NCI-H2107 treated with DMSO at 0.1 percent for 48 hours (cell line): ENCODE results near the gene DHRSX.
"Not testable (repeated sequence)": the region's sequence is repeated elsewhere in the genome, so short reads cannot be mapped to it uniquely, and the experiment has no call there.

Experiments used
- DNase-seq: peaks from one replicate; lab custom pipeline; 2025; ENCODE audit not compliant: unreplicated experiment; lab: John Stamatoyannopoulos, UW

DHRSX gene

GRCh38 chrX:2520539-2520938 lies 19.8 kb upstream of the DHRSX start:
- no peak for DNase-seq

- DNase-seq: not testable (repeated sequence)
These were observed 18.9 kb upstream of the DHRSX start for GRCh38 chrX:2519638-2520037.

DNA sequence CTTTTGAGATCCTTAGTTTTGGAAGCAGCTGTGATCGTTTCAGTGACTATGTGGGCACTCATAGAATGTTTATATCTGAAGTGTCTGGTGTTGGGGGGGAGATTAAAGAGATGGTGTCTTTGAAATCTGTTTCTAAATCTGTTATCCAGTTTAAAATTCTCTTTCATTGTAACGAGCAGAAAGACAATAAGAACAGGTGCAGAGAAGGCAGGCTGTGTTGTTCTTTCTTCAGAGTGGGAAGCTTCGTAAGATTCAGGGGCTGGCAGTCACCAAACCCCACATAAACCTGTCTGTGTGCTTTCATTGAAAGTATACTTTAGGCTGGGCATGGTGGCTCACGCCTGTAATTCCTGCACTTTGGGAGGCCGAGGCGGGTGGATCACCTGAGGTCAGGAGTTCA lies 16.3 kb upstream of the DHRSX start:
- DNase-seq: no peak

DNA sequence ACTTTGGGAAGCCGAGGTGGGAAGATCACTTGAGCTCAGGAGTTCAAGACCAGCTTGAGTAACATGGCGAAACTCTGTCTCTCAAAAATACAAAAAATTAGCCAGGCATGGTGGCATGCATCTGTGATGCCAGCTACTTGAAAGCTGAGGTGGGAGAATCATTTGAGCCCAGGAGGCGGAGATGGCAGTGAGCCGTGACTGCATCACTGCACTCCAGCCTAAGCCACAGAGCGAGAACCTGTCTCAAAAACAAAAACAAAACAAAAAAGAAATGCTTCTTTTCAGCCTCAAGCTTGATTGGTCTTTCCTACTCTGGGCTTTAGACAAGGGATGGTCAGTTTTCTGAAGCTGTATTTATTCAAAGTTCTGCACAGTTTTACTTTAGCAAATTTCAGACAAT lies 15.8 kb upstream of the DHRSX start:
- DNase-seq: no peak

DNA sequence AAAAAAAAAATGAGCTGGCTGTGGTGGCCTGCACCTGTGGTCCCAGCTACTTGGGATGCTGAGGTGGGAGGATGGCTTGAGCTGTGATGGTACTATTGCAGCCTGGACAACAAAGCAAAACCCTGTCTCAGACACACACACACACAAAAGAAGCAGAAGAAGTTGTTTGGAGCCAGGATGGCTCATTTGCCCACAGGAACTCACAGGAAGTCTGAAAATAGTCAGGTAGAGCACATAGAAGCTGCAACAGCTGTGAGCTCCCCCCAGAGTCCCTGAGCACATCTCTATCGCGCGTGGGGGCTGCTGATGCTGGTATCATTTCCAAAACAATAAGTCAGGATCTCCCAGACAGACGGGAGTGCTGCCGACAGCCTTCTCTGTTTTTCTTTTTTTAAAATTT lies 13.4 kb upstream of the DHRSX start:
- DNase-seq: no peak

- DNase-seq: no peak
These were observed 12.4 kb upstream of the DHRSX start for GRCh38 chrX:2513121-2513664.

DNA sequence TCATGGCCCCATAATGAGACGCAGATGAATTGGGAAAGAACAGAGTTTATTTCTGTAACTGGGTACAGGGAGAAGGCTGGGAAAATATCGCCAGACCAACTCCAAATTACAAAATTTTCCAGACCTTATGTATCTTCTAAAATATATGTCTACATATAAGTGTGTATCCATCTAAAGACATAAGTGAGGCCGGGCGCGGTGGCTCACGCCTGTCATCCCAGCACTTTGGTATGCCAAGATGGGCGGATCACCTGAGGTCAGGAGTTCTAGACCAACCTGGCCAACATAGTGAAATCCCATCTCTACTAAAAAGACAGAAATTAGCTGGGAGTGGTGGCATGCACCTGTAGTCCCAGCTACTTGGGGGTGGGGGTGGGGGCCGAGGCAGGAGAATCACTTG lies 11.7 kb upstream of the DHRSX start:
- no peak for DNase-seq

GRCh38 chrX:2511326-2511725 lies 10.6 kb upstream of the DHRSX start:
- DNase-seq: no peak

GRCh38 chrX:2508648-2509335 lies 8.0 kb upstream of the DHRSX start:
- no peak for DNase-seq

GRCh38 chrX:2507904-2508627 lies 7.3 kb upstream of the DHRSX start:
- no peak for DNase-seq

DNA sequence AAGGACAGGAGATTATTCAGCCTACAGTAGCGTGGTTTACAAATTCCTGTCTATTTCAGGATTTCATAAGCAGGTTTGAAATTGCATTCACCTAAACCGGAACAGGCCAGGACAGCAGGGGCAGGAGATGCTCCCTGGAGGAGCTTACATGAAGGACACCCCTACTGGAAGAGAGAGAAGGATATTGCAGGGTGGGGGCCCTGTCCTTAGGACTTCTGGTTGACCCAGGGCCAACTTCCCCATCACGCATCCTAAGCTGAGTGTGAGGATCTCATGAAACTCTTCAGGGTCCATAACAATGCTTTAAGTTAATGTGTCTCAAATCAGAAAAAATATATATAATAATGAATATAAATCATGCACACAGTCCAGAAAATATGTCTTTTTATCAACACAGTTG lies 6.4 kb upstream of the DHRSX start:
- no peak for DNase-seq

DNA sequence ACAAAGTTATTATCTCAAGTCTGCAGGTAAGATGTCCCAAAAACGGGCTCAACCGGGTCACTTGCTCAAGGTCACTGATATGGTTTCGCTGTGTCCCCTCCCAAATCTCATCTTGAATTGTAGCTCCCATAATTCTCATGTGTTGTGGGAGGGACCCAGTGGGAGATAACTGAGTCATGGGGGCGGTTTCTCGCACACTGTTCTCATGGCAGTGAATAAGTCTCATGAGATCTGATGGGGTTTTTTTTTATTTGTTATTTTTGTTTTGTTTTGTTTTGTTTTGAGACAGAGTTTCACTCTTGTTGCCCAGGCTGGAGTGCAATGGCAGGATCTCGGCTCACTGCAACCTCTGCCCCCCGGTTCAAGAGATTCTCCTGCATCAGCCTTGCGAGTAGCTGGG lies 4.6 kb upstream of the DHRSX start:
- not testable (repeated sequence) for DNase-seq

GRCh38 chrX:2504706-2505332 lies 4.0 kb upstream of the DHRSX start:
- DNase-seq: no peak

DNA sequence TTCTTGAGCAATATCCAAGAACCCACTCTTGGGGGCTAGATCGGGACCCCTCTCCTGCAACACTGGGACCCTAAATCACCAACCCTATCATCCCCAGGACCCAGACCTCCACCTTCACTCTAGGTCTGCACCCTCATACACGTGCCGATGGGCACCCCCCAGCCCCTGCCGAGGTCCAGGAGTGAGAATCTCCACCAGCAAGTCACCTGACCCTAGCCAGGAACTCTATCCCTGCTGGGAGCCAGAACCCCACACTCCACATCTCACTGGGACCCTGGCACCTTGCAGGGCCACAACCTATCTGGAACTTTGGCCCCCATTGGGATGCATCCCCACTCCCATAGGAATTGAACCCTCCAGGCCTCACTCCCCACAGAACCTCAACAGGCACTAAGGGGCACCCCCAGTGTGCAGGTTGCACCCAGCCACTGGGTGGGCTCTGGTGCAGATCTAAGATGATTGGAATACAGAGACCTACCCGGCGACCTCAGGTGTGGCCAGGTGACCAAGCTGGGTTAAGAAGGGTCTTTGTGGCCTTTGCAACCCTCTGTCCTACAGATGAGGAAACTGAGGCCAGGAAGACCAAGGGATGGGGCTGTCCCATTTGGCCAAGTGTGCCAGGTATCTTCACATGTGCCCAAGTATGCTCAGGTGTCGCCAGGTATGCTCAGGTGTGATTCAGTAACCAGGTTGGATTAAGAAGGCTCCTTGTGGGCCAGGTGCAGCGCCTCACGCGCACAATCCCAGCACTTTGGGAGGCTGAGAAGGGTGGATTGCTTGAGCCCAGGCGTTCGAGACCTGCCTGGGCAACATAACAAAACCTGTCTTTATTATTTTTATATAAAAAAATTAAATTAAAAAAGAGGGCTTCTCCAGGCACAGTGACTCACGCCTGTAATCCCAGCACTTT lies 3.1 kb upstream of the DHRSX start:
- no peak for DNase-seq

DNA sequence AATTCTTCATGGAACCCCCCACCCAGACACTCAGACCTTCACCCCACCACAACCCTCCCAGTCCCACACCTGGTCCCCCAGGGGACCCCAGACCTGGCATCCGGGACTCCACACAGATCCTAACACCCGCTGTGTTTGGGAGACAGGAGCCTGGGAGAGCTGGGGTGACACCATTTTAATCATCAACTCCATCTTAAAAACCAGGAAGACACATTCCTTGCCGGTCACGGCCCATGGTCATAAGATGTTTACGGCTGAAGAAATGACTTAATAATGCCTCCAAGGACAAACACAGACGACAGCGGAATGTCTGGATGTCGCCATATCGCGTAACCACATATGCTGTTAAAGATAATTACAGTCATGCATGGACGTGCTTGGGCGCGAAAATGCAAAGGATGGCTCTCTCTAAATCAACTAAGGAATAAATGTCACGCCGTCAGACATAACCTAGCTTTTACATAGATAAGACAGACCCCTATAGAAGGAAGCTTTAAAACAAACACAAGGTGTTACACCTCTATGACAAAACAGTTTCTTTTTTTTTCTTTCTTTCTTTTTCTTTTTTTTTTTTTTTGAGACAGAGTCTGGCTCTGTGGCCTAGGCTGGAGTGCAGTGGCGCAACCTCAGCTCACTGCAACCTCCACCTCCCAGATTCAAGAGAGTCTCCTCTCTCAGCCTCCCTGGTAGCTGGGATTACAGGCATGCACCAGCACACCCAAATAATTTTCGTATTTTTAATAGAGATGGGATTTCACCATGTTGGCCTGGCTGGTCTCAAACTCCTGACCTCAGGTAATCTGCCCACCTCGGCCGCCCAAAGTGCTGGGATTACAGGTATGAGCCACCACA lies 2.1 kb upstream of the DHRSX start:
- DNase-seq: no peak

- DNase-seq: no peak
These were observed 1.4 kb upstream of the DHRSX start for GRCh38 chrX:2502120-2502667.

- no peak for DNase-seq
These were observed 855 bp upstream of the DHRSX start for GRCh38 chrX:2501559-2502102.

- no peak for DNase-seq
These were observed 529 bp downstream of the DHRSX start for GRCh38 chrX:2500091-2500802.

- no peak for DNase-seq
These were observed 1.3 kb downstream of the DHRSX start for GRCh38 chrX:2499507-2499906.
